Activated B cell treated with CpG ODN at 0.5 μM for 24 hours (primary cell): Measurements from ENCODE around the gene ZSWIM5. TPM values are rescaled to one million over a fixed set of nuclear protein-coding genes. Genes with fewer than 3 reads are reported as not detected.

ENCODE experiments used
- ATAC-seq: fragments of 200-7000 bp; cut with Tn5 transposase; one replicate; pipeline ENCODE4 v1.10.0; 2021; ENCODE audit warnings: low read depth, mild to moderate bottlenecking, moderate library complexity
- CTCF ChIA-PET: fragments of 350-600 bp; sonication (Branson Sonifier 250); formaldehyde crosslinking; loops from one replicate; lab custom pipeline; 2021; ENCODE audit warnings: antibody characterized with exemption; lab: Charles Lee
- POLR2A ChIA-PET: fragments of 350-600 bp; sonication (Branson Sonifier 250); formaldehyde crosslinking; loops from one replicate; lab custom pipeline; 2021; ENCODE audit warnings: antibody characterized with exemption; lab: Charles Lee
- DNase-seq: peaks from one replicate; pipeline ENCODE4 v3.0.0; 2022
- H3K27ac Mint-ChIP-seq: one replicate; pipeline ENCODE4 v1.8.0; 2020; ENCODE audit warnings: mixed read lengths
- H3K27me3 Mint-ChIP-seq: one replicate; pipeline ENCODE4 v1.8.0; 2021; ENCODE audit warnings: mixed read lengths
- H3K36me3 Mint-ChIP-seq: one replicate; pipeline ENCODE4 v1.8.0; 2021; ENCODE audit warnings: low read depth, mixed read lengths
- H3K4me1 Mint-ChIP-seq: one replicate; pipeline ENCODE4 v1.8.0; 2021; ENCODE audit warnings: mixed read lengths
- H3K4me3 Mint-ChIP-seq: one replicate; pipeline ENCODE4 v1.8.0; 2020; ENCODE audit warnings: mild to moderate bottlenecking, mixed read lengths
- H3K9me3 Mint-ChIP-seq: one replicate; pipeline ENCODE4 v1.8.0; 2020; ENCODE audit warnings: mixed read lengths
- intact Hi-C: fragments of 100-400 bp; cut with micrococcal nuclease; formaldehyde crosslinking; loops from one replicate; pipeline ENCODE4 v1.15.1; 2024
- total RNA-seq: library from RNA; stranded (reverse); gene quantifications from 2 replicates; pipeline ENCODE4 v1.2.3, GENCODE V29; 2022
- TF ChIP-seq, protein P1 (sequence below): fragments of 200-600 bp; IDR thresholded peaks from one replicate; pipeline ENCODE4 v1.8.0; 2022; ENCODE audit warnings: antibody characterized with exemption, mild to moderate bottlenecking

ZSWIM5 gene
- total RNA-seq, 1 donor from 2014 or later = 1.6 TPM

DNA sequence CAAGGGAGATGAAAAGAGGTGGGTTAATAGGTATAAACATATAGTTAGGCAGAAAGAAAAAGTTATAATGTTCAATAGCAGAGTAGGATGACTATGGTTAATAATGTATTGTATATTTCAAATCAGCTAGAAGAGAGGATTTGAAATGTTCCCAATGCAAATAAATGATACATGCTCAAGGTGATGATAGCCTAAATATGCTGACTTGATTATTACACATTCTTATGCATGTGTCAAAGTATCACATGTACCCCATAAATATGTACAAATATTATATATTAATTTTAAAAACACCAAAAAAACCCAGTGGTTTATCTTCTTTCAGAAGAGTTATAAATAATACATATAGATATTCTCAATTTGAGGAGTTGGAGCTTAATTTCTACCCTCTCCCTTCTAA is 38.3 kb upstream of the ZSWIM5 start:
- no peak for DNase-seq
- TF ChIP-seq, protein P1, sequence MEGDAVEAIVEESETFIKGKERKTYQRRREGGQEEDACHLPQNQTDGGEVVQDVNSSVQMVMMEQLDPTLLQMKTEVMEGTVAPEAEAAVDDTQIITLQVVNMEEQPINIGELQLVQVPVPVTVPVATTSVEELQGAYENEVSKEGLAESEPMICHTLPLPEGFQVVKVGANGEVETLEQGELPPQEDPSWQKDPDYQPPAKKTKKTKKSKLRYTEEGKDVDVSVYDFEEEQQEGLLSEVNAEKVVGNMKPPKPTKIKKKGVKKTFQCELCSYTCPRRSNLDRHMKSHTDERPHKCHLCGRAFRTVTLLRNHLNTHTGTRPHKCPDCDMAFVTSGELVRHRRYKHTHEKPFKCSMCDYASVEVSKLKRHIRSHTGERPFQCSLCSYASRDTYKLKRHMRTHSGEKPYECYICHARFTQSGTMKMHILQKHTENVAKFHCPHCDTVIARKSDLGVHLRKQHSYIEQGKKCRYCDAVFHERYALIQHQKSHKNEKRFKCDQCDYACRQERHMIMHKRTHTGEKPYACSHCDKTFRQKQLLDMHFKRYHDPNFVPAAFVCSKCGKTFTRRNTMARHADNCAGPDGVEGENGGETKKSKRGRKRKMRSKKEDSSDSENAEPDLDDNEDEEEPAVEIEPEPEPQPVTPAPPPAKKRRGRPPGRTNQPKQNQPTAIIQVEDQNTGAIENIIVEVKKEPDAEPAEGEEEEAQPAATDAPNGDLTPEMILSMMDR = no peak
- intact Hi-C loops = no loop called here
- H3K27me3 Mint-ChIP-seq = peaks cover 12% of the 10 kb centered on the region
- CTCF ChIA-PET = no interaction called here
- no peak overlapping the region for H3K27ac Mint-ChIP-seq
- no peaks in the 10 kb centered on the region for H3K4me1 Mint-ChIP-seq
- POLR2A ChIA-PET = no interaction called here
- H3K4me3 Mint-ChIP-seq = no peak overlapping the region
- ATAC-seq = no peak
- peaks cover 32% of the 10 kb centered on the region for H3K9me3 Mint-ChIP-seq
- no peaks in the 10 kb centered on the region for H3K36me3 Mint-ChIP-seq

DNA sequence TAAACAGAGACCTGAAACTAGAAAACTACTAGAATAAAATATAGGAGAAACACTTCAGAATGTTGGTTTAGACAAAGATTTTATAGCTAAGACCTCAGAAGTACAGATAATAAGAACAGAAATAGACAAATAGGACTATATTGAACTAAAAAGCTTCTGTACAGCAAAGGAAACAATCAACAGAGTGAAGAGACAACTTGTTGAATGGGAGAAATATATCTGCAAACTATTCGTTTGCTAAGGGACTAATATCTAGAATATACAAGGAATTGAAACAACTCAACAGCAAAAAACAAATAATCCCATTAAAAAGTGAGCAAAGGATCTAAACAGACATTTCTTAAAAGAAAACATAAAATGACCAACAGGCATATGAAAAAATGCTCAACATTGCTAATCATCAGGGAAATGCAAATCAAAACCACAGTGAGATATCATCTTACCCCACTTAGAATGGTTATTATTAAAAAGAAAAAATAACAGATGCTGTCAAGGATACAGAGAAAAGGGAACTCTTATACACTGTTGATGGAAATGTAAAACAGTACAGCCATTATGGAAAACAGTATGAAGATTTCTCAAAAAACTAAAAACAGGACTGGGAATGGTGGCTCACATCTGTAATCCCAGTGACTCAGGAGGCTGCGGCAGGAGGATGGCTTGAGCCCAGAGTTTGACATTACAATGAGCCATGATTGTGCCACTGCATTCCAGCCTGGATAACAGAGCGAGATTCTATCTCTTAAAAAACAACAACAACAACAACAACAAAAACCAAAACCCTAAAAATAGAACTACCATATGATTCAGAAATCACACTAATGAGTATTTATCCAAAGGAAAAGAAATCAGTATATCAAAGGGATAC is 37.3 kb upstream of the ZSWIM5 start:
- Mint-ChIP-seq H3K9me3 (peaks cover 32% of the 10 kb centered on the region), H3K4me1 (no peaks in the 10 kb centered on the region), H3K27ac (no peak overlapping the region), H3K36me3 (no peaks in the 10 kb centered on the region), H3K27me3 (peaks cover 12% of the 10 kb centered on the region), H3K4me3 (no peak overlapping the region)
- ChIA-PET CTCF (no interaction called here), POLR2A (no interaction called here)
- ATAC-seq (no peak), DNase-seq (no peak)
- intact Hi-C loops = no loop called here
- TF ChIP-seq, protein P1 = no peak

DNA sequence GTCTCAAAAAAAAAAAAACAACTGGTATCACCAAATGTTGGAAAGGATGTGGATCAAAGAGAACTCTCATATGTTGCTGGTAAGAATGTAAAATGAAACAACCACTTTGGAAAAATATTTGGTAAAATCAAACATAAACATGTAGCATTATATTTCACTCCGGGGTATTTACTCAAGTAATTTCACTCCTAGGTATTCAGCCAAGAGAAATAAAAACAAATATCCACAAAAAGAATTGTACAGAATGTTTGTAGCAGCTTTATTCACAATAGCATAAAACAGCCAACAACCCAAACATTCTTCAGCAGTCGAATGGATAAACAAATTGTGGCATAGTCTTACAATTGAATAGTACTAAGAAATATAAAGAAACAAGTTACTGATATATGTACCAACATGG is 32.4 kb upstream of the ZSWIM5 start:
- DNase-seq (no peak), ATAC-seq (no peak)
- H3K9me3 Mint-ChIP-seq = peaks cover 29% of the 10 kb centered on the region
- ChIA-PET POLR2A (no interaction called here), CTCF (no interaction called here)
- intact Hi-C loops = no loop called here
- H3K4me1 Mint-ChIP-seq = no peaks in the 10 kb centered on the region
- no peak overlapping the region for H3K27ac Mint-ChIP-seq
- H3K4me3 Mint-ChIP-seq = no peak overlapping the region
- H3K36me3 Mint-ChIP-seq = no peaks in the 10 kb centered on the region
- H3K27me3 Mint-ChIP-seq = peaks cover 13% of the 10 kb centered on the region
- TF ChIP-seq, protein P1 = no peak

DNA sequence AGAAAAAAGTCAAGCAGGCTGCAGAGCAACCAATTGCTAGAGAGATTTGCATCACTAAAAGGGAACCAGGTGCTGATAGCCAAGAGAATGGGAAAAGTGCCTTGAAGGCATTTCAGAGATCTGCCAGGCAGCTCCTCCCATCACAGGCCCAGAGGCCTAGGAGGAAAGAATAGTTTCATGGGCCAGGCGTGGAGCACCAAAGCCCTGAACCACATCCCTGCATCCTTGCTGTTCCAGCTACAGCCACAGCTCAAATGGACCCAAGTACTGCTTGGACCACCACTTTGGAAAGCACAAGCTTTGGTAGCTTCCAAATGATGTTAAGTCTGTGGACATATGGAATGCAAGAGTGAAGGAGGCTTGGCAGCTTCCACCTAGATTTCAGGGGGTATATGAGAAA is 29.7 kb upstream of the ZSWIM5 start:
- H3K4me1 Mint-ChIP-seq = no peaks in the 10 kb centered on the region

DNA sequence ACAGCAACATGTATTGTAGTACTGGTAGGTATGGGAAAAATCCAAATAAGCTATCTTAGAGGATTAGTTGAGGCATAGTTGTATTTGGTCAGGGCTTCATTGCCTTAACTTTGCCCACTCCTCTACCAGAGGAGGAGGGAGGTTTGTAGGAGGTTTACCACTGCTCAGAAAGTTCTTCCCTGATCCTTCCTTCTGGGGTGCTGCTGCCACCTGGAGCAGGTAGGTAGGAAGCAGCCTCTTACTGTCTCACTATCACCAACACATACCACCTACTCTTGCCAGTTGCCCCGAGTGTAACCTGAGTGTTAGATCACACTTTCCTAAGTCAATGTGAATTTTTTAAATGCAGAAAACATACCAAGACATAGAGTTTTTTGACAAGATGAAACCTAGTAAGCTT is 24.1 kb upstream of the ZSWIM5 start:
- ChIA-PET POLR2A (no interaction called here), CTCF (no interaction called here)
- ATAC-seq (no peak), DNase-seq (no peak)
- TF ChIP-seq, protein P1 = no peak
- peaks cover 5% of the 10 kb centered on the region for H3K27me3 Mint-ChIP-seq
- no peaks in the 10 kb centered on the region for H3K4me1 Mint-ChIP-seq
- intact Hi-C loops = no loop called here
- H3K27ac Mint-ChIP-seq = no peak overlapping the region
- no peak overlapping the region for H3K4me3 Mint-ChIP-seq
- no peaks in the 10 kb centered on the region for H3K9me3 Mint-ChIP-seq
- no peaks in the 10 kb centered on the region for H3K36me3 Mint-ChIP-seq

More for the DNA sequence above, 29.7 kb upstream of the ZSWIM5 start:
- Mint-ChIP-seq H3K9me3 (peaks cover 12% of the 10 kb centered on the region), H3K4me3 (no peak overlapping the region), H3K27me3 (peaks cover 4% of the 10 kb centered on the region), H3K36me3 (no peaks in the 10 kb centered on the region), H3K27ac (no peak overlapping the region)
- ATAC-seq = no peak
- TF ChIP-seq, protein P1 = no peak
- intact Hi-C loops = no loop called here
- no peak for DNase-seq
- ChIA-PET CTCF (no interaction called here), POLR2A (no interaction called here)
